HL-60 (cell line): ENCODE measurements around the gene MYO10.

Experiments used
- CTCF ChIP-seq: IDR thresholded peaks from one replicate; pipeline ENCODE4 v1.5.1; 2011; ENCODE audit warnings: low read length, control low read depth, inconsistent platforms; ENCODE audit not compliant: insufficient read depth
- POLR2AphosphoS5 ChIP-seq: IDR thresholded peaks from 2 replicates; pipeline ENCODE4 v1.6.1; 2012; ENCODE audit warnings: low read depth
- REST ChIP-seq: IDR thresholded peaks from 2 replicates; pipeline ENCODE4 v1.6.1; 2012; ENCODE audit warnings: low read depth; ENCODE audit not compliant: insufficient replicate concordance

- TF ChIP-seq CTCF (no peak), REST (no peak), POLR2AphosphoS5 (no peak)
Observed at GRCh38 chr5:16671208-16671607, 264.9 kb downstream of the MYO10 start.
